ACC112 (cell line): ENCODE results near the gene TMEM255B.
"Not testable (repeated sequence)": the region's sequence is repeated elsewhere in the genome, so short reads cannot be mapped to it uniquely, and the experiment has no call there.

Source experiments
- H2AFZ ChIP-seq: fragments of 200-600 bp; sonication (generic); one replicate; pipeline ENCODE4 v1.6.0; 2017; ENCODE audit warnings: antibody characterized with exemption, low read length; ENCODE audit not compliant: unreplicated experiment
- H3K27ac ChIP-seq: fragments of 200-600 bp; sonication (generic); 2 replicates; pipeline ENCODE4 v1.5.1; 2014; ENCODE audit warnings: low read depth, mild to moderate bottlenecking, antibody characterized with exemption, low read length, moderate library complexity
- H3K27me3 ChIP-seq: fragments of 200-600 bp; sonication (generic); 2 replicates; pipeline ENCODE4 v1.6.1; 2014; ENCODE audit warnings: mild to moderate bottlenecking, antibody characterized with exemption, low read length, moderate library complexity, mixed read lengths; ENCODE audit not compliant: insufficient read depth
- H3K36me3 ChIP-seq: fragments of 200-600 bp; sonication (generic); 2 replicates; pipeline ENCODE4 v1.6.1; 2016; ENCODE audit warnings: mild to moderate bottlenecking, antibody characterized with exemption, low read length, moderate library complexity, mixed read lengths; ENCODE audit not compliant: insufficient read depth
- H3K4me1 ChIP-seq: fragments of 200-600 bp; sonication (generic); one replicate; pipeline ENCODE4 v1.6.1; 2016; ENCODE audit warnings: low read length, mixed read lengths; ENCODE audit not compliant: insufficient read depth, unreplicated experiment, control insufficient read depth
- H3K4me3 ChIP-seq: fragments of 200-600 bp; sonication (generic); 2 replicates; pipeline ENCODE4 v1.5.1; 2014; ENCODE audit warnings: mild to moderate bottlenecking, low read depth, low read length
- H3K79me2 ChIP-seq: fragments of 200-600 bp; sonication (generic); one replicate; pipeline ENCODE4 v1.6.0; 2016; ENCODE audit warnings: low read length; ENCODE audit not compliant: control insufficient read depth, unreplicated experiment, insufficient read depth

Gene TMEM255B

DNA sequence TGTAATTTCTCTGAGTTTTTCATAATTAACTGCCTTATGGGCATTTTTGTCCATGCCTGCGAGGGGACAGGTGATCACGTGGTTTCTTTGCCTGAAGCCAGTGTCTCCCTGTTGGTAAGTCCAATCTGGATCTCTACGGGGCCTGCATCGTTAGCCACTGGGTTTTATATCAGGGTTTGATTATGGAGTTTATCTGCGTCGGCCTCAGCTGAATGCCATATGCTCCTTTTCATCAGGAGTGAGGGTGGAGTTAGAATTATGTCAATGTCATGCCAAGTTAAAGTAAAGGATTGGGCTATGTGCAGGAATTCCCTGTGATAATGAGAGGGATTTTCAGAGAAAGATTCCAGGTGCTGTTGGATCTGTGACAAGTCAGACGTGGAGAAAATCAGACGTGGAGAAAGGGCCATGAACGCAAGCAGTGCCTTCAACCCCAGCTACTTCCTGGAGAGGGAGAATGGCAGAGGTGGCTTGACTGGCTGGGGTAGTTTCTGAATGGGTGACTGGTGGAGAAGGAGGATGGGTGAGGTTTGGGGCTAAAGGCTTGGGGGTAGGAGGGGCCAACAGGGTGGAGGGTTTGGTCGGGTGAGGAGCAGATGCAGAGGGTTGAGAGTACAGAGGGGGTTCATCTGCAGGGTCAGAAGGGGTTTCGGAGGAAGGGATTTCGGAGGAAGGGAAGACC lies 24.3 kb downstream of the TMEM255B start:
- H2AFZ ChIP-seq, result no peak overlapping the region
- H3K27ac ChIP-seq, result no peak overlapping the region
- H3K4me1 ChIP-seq, result peaks cover 16% of the 10 kb centered on the region
- no peak overlapping the region for H3K4me3 ChIP-seq
- H3K27me3 ChIP-seq, result no peaks in the 10 kb centered on the region
- no peaks in the 10 kb centered on the region for H3K79me2 ChIP-seq
- no peaks in the 10 kb centered on the region for H3K36me3 ChIP-seq

GRCh38 chr13:113783966-113784644 lies 25.1 kb downstream of the TMEM255B start:
- no peak overlapping the region for H3K4me3 ChIP-seq
- peaks cover 16% of the 10 kb centered on the region for H3K4me1 ChIP-seq
- peak overlapping the region; percentile 34; the same call in 1 of the 2 replicates for H3K27ac ChIP-seq
- no peaks in the 10 kb centered on the region for H3K27me3 ChIP-seq
- no peak overlapping the region for H2AFZ ChIP-seq
- H3K36me3 ChIP-seq, result no peaks in the 10 kb centered on the region
- no peaks in the 10 kb centered on the region for H3K79me2 ChIP-seq

GRCh38 chr13:113784645-113785024 lies 25.6 kb downstream of the TMEM255B start:
- no peaks in the 10 kb centered on the region for H3K79me2 ChIP-seq
- peaks cover 16% of the 10 kb centered on the region for H3K4me1 ChIP-seq
- H3K4me3 ChIP-seq, result no peak overlapping the region
- H3K36me3 ChIP-seq, result no peaks in the 10 kb centered on the region
- H3K27me3 ChIP-seq, result no peaks in the 10 kb centered on the region
- peak overlapping the region; percentile 34; the same call in 1 of the 2 replicates for H3K27ac ChIP-seq
- no peak overlapping the region for H2AFZ ChIP-seq

DNA sequence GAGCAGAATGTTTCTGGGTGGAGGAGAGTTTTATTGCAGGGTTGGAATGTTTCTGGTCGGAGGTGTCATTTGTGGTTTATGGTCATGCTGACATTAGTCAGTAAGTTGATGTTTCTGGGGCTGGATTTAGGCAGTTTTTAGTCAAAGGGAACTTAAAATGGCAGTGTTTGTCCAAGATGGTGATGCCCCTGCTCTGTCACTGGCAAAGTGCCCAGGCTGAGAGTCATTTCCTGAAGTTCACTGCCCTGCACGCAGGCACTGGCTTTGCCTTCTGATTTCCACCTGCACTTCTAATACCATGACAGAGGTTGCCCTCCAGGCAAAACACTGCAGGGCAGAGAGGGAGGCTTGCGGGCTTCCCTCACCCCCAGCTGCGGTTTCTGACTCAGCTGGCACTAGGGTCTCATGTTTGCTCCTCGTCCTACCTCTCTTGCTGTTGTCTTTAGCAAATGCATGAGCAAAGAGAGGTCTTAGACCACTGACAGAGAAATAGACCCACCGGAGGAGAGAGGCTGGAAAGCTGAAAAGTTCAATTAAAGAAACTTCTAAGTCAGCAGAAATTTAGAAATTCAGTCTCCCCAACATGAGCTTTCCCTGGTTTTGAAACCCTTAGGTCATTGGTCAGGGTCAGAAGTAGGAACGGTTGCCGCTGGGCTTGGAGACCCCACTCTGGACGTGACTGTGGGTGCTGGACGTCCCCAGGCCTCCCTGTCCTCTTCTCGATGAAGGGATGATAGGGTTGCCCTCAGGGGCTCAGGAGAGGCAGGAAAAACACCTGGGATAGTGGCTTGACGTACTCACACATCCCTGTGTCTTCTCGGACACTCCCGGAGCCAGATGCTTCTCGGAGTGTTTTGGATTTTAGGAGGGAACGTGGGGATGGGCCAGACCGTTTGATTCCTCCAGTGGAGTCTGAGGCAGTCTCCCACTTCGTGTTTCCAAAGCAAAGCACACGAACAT lies 26.3 kb downstream of the TMEM255B start:
- Histone ChIP-seq H3K4me3 (no peak overlapping the region), H2AFZ (no peak overlapping the region), H3K27ac (peak overlapping the region; percentile 34; the same call in 1 of the 2 replicates), H3K4me1 (peaks cover 16% of the 10 kb centered on the region), H3K27me3 (no peaks in the 10 kb centered on the region), H3K79me2 (no peaks in the 10 kb centered on the region), H3K36me3 (no peaks in the 10 kb centered on the region)

GRCh38 chr13:113786262-113786841 lies 27.3 kb downstream of the TMEM255B start:
- Histone ChIP-seq H3K27me3 (no peaks in the 10 kb centered on the region), H3K79me2 (no peaks in the 10 kb centered on the region), H3K36me3 (no peaks in the 10 kb centered on the region), H2AFZ (no peak overlapping the region), H3K4me1 (peaks cover 16% of the 10 kb centered on the region), H3K27ac (no peak overlapping the region), H3K4me3 (no peak overlapping the region)

GRCh38 chr13:113787694-113788093 lies 28.7 kb downstream of the TMEM255B start:
- Histone ChIP-seq H3K4me1 (peaks cover 16% of the 10 kb centered on the region), H3K36me3 (no peaks in the 10 kb centered on the region), H2AFZ (no peak overlapping the region), H3K27ac (no peak overlapping the region), H3K27me3 (no peaks in the 10 kb centered on the region), H3K79me2 (no peaks in the 10 kb centered on the region), H3K4me3 (no peak overlapping the region)

DNA sequence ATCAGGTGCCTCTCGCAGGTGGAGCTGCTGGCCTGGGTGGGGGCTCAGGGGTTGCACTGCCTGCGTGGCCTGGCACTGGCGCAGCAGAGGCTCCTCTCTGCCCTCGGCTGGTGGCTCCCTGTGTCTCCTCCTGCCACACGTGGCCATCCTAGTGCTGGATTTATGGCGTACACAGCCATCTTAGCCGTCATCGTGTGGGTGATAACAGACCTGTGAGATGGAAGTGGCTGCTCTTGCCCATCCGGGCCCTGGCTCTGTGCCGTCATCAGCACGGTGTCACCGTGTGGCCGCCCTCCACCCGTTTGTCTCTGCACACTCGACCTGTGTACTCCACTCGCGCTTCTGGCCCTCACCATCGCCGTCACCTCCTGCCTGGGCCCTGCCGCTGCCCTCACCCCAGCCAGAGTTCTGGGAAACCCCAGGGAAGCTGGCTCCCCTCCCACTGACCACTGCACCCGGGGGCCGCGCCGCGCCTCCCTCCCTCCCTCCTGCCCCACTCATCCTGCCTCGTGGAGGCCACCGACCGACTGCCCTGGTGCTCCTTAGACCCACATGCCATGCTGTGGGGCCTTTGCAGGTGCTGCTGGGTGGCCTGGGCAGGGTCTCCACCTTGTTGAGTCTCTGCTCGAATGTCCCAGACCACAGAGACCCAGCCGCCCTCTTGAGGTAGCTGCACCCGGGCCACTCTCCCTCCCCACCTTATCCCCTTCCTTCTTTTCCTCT lies 29.5 kb downstream of the TMEM255B start:
- Histone ChIP-seq H3K79me2 (no peaks in the 10 kb centered on the region), H2AFZ (no peak overlapping the region), H3K36me3 (no peaks in the 10 kb centered on the region), H3K4me3 (no peak overlapping the region), H3K27me3 (no peaks in the 10 kb centered on the region), H3K4me1 (peaks cover 16% of the 10 kb centered on the region), H3K27ac (no peak overlapping the region)

DNA sequence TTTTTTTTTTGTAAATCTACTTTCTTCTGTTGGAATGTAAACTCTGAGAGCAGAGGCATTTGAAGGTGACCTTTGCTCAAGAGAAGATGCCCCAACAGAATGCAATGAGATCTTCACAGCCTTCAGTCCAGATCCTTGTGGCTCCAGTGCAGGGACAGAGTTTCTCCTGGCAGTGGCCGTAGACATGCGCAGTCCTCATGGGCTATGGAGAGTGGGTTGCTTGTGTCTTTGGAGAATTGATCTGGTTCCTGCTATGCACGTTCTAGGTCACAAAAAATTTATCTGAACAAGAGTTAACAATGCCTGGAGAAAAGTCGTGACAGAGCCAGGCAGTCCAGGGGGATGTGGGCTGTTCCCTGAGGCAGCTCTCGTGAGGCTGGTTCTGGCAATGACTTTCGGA lies 30.1 kb downstream of the TMEM255B start:
- Histone ChIP-seq H3K27me3 (no peaks in the 10 kb centered on the region), H3K4me3 (no peak overlapping the region), H2AFZ (no peak overlapping the region), H3K79me2 (no peaks in the 10 kb centered on the region), H3K27ac (no peak overlapping the region), H3K36me3 (no peaks in the 10 kb centered on the region), H3K4me1 (peaks cover 16% of the 10 kb centered on the region)

GRCh38 chr13:113789931-113790330 lies 30.9 kb downstream of the TMEM255B start:
- not testable (repeated sequence) for H3K4me3 ChIP-seq, H3K27me3 ChIP-seq, H3K27ac ChIP-seq, H3K79me2 ChIP-seq, H3K4me1 ChIP-seq, H3K36me3 ChIP-seq, H2AFZ ChIP-seq

DNA sequence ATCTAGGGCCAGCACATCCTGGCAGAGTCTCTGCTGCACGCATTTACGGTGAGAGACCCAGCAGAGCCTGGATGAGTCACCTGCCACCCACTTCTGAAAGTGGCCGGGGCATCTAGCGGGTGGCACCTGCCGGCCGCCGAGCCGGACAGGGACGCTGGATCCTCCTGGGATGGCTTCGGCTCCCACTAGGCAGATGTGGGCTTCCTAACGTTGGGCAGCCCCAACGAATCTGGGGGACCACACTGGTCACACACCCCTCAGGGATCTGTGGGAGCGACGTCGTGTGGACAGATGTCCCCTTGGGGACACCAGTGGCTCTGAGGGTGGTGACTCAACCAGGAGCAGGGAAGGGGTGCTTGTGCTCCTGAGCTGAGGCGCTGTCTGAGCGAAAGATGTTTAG lies 32.2 kb downstream of the TMEM255B start:
- Histone ChIP-seq H3K4me1 (no peaks in the 10 kb centered on the region), H3K79me2 (no peaks in the 10 kb centered on the region), H3K27me3 (no peaks in the 10 kb centered on the region), H2AFZ (no peak overlapping the region), H3K4me3 (no peak overlapping the region), H3K36me3 (no peaks in the 10 kb centered on the region), H3K27ac (no peak overlapping the region)
